Measurements from ENCODE around the gene KBTBD3.
"Not testable (repeated sequence)": the region's sequence is repeated elsewhere in the genome, so short reads cannot be mapped to it uniquely, and the experiment has no call there.

KBTBD3 gene

DNA sequence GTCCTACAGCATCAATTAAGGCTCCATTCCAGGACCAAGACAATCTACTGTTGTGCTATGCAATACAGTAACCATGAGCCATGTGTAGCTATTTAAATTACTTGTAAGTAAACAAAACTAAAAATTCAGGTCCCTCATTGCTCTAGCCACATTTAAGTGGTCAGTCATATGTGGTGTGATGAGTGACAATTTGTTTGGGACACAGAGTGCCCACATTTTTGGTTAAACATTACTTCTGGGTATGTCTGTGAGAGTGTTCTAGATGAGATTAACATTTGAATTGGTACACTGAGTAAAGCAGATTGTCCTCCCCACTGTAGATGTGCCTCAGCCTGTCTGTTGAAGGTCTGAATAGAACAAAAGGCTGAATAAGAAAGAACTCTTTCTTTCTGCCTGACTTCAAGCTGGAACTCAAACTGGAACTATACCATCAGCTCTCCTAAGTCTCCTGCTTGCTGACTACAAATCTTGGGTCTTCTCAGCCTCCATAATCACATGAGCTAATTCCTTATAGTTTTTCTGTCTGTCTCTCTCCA, 15.8 kb downstream of the KBTBD3 start:
- DNase-seq, result no peak

GRCh38 chr11:106059617-106060016, 17.5 kb downstream of the KBTBD3 start:
- no peak for DNase-seq

GRCh38 chr11:106058377-106058776, 18.8 kb downstream of the KBTBD3 start:
- not testable (repeated sequence) for DNase-seq

- no peak for DNase-seq
These were observed 26.0 kb downstream of the KBTBD3 start for GRCh38 chr11:106051103-106051502.

DNA sequence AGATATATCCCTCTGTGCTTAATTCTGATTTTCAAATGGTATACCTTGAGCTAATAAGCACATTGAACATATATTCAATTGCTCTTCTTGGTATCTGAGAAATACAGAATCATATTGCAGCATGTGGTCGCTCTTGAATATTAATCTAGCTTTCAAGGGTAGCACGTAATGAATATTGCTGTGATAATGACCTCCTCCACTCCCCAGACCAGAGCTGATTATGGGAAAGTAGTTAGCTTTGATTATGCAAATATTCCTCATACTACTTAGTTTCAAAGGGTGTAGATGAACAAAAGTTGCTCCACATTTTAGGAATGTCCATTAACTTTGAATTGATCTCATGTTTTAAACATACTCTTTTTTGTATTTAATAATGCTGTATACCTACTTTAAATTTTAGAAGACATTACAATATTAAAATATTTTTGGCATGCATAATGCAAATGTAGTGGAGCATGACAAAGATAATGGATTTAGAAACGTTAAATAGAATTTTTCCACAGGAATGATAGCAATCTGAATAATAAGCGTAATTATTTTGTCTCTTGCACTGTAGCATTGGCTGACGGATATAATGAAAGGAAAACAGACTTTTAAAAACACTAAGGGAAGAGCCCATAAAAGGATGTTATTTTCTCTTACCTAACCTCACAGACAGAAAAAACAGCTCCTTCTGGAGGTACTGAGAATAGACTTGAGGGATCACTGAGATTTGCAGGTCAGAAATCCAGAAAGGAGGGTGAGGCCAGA, 27.2 kb downstream of the KBTBD3 start:
- DNase-seq, result no peak

DNA sequence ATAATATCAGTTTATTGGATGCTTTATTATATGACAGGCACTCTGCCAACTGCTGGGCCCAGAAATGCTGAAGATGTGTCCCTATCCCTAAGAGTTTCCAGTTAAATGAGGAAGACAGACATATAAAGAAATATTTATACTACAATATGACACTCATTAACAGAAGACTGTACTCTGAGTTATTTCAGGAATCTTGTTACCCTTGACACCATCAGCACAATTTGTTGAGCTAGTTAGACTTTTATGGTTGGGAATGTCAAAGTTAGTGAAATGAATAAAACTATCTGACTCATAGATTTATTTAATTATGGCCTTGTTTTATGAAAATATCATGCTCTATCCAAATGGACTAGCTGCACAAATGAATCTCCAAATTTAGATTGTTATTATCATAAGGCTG, 29.5 kb downstream of the KBTBD3 start:
- no peak for DNase-seq

DNA sequence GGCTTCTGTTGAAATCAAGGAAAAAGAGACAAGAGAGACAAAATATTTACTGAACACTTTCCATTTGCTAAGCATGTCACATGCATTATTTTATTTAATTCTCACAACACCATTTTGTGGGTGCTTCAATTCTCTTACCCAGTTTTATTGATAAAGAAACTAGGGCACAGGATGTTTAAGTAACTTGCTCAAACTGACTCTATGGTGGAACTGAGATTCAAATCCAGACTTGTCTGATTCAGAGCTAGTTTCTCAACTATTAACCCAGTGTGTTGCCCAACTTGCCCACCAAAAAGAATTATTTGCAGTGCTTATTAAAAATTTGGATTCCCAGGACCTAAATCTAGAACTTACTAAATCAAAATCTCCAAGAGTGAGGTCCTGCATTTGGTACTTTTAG, 33.6 kb downstream of the KBTBD3 start:
- DNase-seq, result no peak

GRCh38 chr11:106032861-106033260, 44.3 kb downstream of the KBTBD3 start:
- no peak for DNase-seq

DNA sequence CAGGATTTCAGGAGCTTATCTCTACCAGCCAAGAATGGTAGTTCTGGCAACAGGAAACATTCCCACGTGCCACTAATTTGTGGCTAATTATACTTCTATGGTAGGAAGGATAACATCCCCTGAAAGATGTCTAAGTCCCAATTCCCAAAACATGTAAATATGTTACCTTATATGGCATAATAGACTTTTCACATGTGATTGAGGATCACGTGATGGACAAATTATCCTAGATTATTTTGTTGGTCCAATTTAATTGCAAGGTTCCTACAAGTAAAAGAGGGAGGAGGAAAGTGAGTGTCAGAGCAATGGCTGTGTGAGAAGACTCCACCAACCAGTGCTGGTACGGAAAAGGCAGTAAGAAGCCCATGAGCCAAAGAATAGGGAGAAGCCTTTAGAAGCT, 45.2 kb downstream of the KBTBD3 start:
- no peak for DNase-seq

- DNase-seq, result no peak
These were observed 45.8 kb downstream of the KBTBD3 start for GRCh38 chr11:106031202-106031810.

GRCh38 chr11:106030609-106031008, 46.5 kb downstream of the KBTBD3 start:
- DNase-seq, result no peak

GRCh38 chr11:106022795-106023275, 54.3 kb downstream of the KBTBD3 start:
- no peak for DNase-seq

DNA sequence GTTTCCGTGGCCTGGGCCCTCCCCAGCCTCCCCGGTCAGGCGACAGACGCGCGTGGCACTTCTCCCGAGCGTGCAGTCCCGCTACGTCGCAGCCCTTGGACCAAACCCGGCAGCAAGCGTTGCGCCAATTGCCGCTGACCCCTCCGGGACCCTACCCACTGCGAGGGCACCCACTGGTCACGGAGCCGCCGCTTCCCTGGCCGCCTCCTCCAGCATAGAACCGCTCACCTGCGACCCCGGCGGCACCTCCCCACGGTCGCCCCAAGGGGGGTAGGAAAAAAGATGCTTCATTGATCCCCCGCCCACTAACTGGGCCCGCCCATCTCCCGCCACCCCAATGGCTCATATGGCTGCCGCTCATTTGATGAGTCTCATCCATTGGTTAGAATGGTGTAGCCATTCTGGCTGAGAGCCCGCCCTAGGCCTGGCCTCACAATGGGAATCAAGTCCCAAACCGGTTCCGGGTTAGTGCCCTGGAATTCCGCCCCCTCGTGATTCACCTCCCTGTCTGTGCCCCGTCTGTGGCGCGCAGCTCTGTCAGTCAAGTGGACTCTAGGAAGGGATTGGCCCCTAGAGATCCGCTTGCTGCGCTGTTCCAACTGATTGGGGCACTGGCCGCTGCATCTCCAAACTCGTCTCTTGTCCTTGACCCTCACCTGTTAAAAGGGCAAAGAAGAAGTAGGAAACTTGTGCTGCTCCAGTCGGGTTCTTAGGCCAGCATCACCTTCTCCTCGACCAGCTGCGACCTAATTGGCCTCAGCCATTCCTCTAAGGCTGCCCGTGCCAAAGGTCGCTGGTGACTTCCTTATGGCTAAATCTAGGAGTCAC, 55.0 kb downstream of the KBTBD3 start, which contains the start of gene MSANTD4:
MSANTD4 (minus strand) TSS at position 274 of the 828 bp plus-strand sequence. CDS start 11,323 bp downstream, outside the sequence.
- peak; percentile 99 for DNase-seq

DNA sequence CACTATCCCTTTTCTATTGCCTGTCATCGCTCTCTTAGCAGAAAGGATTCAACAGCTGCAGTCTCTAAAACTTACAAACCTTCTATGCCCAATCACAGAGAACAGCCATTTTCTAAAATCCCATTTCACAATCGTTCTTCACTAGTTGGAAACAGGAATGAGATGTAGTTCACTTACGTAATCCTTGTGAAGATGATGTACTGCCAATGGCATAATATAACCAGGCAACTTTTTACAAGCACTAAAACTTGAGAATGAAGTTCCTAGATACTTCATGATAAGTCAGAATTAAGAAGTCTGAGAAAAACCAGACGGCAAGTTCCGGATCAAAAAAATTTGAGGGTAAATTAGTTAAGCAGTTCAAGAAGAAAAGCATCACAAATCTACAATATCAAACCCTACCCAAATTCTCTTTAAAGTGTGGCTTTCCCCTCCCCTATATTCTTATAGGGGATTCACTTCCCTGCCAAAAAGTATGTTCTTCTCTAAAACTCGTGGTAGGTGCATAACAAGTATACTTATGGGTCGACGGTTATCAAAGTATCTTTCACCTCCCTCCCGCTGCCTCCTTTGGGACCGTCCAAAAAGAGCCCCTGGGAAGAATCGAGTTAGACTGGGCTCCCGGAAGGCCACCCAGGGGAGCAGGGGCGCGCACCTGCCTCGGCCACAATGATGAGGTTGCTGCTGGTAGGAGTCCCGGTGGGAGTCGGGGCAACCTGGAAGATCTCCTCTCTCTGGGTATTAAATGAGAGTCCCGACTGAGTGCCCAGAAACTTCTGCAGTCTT, 55.8 kb downstream of the KBTBD3 start:
- DNase-seq, result peak; percentile 23

DNA sequence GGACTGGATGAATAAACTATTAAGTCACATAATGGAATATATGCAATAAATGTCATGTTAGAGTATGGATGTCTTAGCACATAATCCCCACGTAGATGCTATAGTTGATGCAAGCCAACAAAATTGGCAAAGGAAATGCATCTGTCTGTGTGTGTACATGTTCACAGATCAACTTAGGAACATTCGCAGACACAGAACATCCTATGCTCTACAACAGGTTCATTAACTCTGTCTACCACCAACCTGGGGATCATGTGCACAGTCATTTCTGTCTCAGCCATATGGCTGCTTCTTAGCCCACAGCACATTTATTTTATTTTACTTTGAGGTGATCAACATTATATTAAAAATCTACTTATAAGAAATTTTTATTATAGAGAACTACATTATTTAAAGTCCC, 60.1 kb downstream of the KBTBD3 start:
- no peak for DNase-seq

- no peak for DNase-seq
These were observed 62.1 kb downstream of the KBTBD3 start for GRCh38 chr11:106015066-106015465.

DNA sequence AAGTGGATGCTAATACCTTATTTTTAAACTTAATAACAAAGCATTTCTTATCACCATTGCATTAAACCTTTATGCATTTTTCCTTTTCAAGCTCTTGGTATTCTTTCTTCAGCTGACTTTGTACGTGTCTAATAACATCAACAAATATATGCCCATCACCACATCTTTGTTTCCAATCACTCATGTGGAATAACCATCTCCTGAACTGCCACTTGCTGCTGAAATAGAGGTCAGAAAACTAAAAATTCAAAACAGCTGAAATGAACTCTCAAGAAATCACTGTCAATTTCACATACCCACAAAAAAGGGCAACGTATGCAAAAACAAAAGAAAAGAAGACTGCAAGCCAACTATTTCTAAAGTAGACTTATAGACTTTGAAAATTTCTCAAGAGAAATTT, 62.5 kb downstream of the KBTBD3 start:
- DNase-seq, result no peak

DNA sequence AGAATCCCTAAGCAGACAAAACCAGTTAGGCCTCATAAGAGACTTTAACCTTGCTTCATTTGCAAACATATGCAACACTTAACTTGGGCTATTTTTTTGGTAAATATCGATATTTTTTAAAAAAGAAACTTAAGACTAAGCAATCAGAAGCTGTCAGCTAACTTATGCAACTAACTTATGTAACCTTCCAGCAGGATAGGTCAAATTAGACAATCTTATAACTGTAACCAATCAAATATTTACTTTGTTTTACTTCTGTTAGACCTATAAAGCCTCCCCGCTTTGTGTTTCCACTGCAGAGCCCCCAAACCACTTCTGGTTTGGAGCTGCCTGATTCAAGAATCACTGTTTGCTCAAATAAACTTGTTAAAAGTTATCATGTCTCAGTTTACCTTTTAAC, 63.1 kb downstream of the KBTBD3 start:
- DNase-seq, result no peak

DNA sequence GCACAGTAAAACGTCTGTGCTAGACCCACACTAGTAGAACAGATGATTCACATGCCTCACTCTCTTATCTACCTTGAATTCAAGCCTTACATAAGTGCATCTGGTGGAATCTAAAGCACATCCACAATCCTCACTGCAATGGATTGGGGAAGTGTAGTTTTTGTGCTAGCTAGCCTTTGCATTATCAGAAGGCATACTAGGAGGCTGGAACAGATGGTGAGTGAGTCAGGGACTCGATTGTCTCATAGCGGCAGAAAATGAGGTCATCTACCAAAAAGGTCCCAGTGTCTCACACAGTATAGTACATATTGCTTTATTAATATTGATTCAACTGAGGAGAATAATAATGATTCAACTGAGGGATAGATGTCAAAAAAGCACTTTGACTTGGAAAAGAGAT, 64.4 kb downstream of the KBTBD3 start:
- no peak for DNase-seq

DNA sequence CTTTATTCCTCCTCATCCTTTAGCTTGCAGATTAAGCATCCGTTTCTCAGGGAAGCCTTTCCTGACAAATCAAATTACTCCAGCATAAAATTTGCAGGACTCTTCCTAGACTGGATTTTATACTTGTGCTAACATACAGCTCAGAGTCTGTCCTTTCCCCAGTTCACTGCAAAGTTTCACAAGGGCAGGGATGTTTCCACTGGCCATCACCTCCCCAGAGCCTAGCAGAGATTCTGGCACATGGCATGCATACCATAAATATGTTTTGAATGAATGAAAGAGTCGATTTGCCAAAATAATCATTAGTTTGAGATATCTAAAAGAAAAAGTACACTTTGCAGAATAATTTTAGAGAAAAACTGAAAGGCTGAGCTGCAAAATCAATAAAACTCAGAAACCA, 65.7 kb downstream of the KBTBD3 start:
- no peak for DNase-seq

GRCh38 chr11:106003094-106003493, 74.1 kb downstream of the KBTBD3 start:
- not testable (repeated sequence) for DNase-seq

- DNase-seq, result no peak
These were observed 75.7 kb downstream of the KBTBD3 start for GRCh38 chr11:106001304-106002012.
